ENCODE measurements around the gene FEM1B.

GRCh38 chr15:68258692-68259091 lies 18.9 kb upstream of the FEM1B start:
- TF ChIP-seq CTCF (IDR thresholded peaks at IDR 0.05; ENCODE audit: control extremely low read depth in 1 of 3, insufficient read depth in 1 of 3, low read depth in 1 of 3, low read length in 3 of 3) (no peak), EP300 (IDR thresholded peaks at IDR 0.05; ENCODE audit: borderline replicate concordance in 1 of 2, low read depth in 2 of 2, low read length in 2 of 2) (no peak), JUND (IDR thresholded peaks at IDR 0.05; ENCODE audit: low read length) (no peak), USF2 (IDR thresholded peaks at IDR 0.05; ENCODE audit: low read length) (no peak), CEBPB (IDR thresholded peaks at IDR 0.05; ENCODE audit: low read depth, low read length) (no peak), HDAC6 (IDR thresholded peaks at IDR 0.05; ENCODE audit: low read depth, low read length) (no peak), RFX5 (IDR thresholded peaks at IDR 0.05; ENCODE audit: borderline replicate concordance, low read depth, low read length) (no peak), POLR2A (IDR thresholded peaks at IDR 0.05; ENCODE audit: control extremely low read depth in 1 of 2, low read depth in 2 of 2, low read length in 2 of 2) (no peak), SIRT6 (IDR thresholded peaks at IDR 0.05; ENCODE audit: low read length) (no peak)

Measured in H1 (cell line).